ENCODE measurements around the gene TGFBR3.

The TGFBR3 gene

DNA sequence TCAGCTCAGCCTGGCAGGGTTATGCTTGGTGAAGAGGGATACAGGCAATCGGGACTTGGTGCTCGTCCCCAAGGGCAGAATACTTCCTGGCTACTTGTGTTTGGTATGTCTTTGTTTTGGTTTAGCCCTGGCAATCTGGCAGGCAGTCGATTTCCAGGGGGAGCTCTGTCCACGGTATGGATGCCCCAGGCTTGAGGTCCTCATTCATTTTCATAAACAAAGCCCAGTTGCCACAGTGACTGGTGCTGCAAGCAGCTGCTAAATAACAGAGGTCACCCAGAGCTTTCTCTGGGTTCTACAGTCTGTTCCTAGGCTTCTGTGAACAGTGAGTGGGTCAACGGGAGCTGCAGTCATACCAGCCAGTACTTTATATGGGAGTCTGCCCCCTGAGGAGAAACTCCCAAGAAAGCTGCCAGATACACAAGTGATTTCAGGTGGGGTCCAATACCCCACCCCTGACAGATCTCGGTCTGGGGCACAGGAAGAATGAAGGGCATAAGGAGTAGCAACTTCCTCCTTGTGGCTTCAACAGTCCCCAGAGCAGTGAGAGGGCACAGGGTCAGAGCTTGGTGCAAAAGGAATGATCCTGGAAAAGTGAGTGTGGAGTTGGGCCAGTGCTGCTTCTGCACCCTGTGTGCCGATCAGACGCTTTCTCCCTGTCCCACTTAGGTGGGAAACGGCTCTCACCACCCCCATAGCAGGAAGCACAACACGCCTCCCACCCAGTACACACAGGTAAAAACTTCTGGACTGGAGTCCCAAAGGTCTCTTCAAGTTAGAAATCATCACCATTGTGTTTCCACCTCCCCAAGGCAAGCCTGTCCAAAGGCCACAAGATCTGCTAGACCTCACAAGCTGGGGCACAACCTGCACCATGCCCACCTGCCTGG is 55.5 kb downstream of the TGFBR3 start:
- in situ Hi-C loops (cut with HindIII; ENCODE audit: low pct_ligation_motif_present, low sequenced_read_pairs): no loop called here

DNA sequence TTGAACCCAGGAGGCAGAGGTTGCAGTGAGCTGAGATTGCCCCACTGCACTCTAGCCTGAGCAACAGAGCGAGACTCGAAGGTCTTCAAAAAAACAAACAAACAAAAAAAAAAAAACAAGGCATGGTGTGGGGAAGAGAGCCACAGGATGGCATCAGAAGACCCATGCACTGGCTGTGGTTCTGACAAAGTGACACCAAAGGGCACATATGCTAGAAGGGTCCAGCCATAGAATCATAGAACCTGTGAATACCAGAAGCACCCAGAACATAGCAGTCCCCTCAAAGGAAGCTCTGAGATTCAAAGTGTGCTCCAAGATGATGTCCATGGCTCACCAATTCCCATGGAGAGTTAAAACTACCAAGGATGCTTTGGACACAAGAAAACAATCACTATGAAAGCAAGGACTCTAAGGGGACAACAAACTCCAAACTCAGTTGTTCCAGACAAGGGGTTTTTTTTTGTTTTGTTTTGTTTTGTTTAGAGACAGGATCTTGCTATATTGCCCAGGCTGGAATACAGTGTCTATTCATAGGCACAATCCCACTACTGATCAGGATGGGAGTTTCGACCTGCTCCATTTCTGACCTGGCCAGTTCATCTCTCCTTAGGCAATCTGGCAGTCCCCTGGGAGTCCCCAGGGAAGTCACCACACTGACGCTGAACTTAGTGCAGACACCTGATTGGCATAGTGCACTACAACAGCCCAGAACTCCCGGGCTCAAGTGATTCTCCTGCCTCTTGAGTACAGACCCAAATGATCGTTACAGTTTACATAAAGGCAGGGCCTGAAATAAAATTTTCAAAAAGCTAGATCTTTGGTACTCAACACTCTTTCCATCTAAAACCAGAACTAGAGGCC is 56.4 kb downstream of the TGFBR3 start:
- TF ChIP-seq, protein P1, sequence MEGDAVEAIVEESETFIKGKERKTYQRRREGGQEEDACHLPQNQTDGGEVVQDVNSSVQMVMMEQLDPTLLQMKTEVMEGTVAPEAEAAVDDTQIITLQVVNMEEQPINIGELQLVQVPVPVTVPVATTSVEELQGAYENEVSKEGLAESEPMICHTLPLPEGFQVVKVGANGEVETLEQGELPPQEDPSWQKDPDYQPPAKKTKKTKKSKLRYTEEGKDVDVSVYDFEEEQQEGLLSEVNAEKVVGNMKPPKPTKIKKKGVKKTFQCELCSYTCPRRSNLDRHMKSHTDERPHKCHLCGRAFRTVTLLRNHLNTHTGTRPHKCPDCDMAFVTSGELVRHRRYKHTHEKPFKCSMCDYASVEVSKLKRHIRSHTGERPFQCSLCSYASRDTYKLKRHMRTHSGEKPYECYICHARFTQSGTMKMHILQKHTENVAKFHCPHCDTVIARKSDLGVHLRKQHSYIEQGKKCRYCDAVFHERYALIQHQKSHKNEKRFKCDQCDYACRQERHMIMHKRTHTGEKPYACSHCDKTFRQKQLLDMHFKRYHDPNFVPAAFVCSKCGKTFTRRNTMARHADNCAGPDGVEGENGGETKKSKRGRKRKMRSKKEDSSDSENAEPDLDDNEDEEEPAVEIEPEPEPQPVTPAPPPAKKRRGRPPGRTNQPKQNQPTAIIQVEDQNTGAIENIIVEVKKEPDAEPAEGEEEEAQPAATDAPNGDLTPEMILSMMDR (IDR thresholded peaks at IDR 0.05; ENCODE audit: low read depth, low read length, missing control alignments): no peak
- H3K4me3 ChIP-seq (ENCODE audit: low read depth, low read length): no peak overlapping the region
- H3K27me3 ChIP-seq (replicated peaks): no peaks in the 10 kb centered on the region
- no peak overlapping the region for H3K27ac ChIP-seq
- no peak for DNase-seq
- H3K36me3 ChIP-seq (replicated peaks): no peaks in the 10 kb centered on the region
- in situ Hi-C loops (cut with HindIII; ENCODE audit: low pct_ligation_motif_present, low sequenced_read_pairs): no loop called here

More for the DNA sequence above, 55.5 kb downstream of the TGFBR3 start:
- no peak overlapping the region for H3K4me3 ChIP-seq (ENCODE audit: low read depth, low read length)
- H3K27ac ChIP-seq: no peak overlapping the region
- TF ChIP-seq, protein P1 (IDR thresholded peaks at IDR 0.05; ENCODE audit: low read depth, low read length, missing control alignments): peak; percentile 67
- DNase-seq: peak; percentile 82
- H3K36me3 ChIP-seq (replicated peaks): no peaks in the 10 kb centered on the region
- H3K27me3 ChIP-seq (replicated peaks): no peaks in the 10 kb centered on the region

DNA sequence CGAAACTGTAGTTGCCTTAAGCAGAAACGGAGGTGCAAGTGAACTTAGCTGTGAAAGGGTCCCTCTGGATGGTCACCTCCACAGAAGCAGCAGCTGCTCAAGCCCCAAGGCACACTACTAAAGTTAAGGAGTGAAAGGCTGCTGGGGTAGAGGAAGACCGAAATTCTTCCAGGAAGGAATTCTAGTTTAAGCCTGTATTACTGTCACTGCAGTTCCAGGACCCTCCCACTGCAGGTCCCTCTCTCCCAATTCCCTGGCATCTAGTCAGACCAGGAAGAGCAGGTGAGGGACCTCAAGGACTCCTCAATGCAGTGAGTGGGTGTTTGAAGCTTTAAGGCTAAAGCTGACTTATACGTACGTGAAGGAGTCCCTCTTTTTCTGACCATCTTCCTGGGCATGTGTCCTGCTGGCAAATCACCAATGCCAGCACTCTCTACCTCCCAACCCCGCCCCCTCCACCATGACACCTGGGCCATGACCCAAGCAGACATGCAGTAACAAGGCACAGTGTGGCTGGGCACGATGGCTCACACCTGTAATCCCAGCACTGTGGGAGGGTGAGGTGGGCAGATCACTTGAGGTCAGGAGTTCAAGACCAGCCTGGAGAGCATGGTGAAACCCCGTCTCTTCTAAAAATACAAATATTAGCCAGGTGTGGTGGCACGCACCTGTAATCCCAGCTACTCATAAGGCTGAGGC is 57.2 kb downstream of the TGFBR3 start:
- TF ChIP-seq, protein P1 (IDR thresholded peaks at IDR 0.05; ENCODE audit: low read depth, low read length, missing control alignments): no peak
- in situ Hi-C loops (cut with HindIII; ENCODE audit: low pct_ligation_motif_present, low sequenced_read_pairs): no loop called here
- no peaks in the 10 kb centered on the region for H3K36me3 ChIP-seq (replicated peaks)
- H3K27me3 ChIP-seq (replicated peaks): no peaks in the 10 kb centered on the region
- no peak for DNase-seq
- H3K4me3 ChIP-seq (ENCODE audit: low read depth, low read length): no peak overlapping the region
- H3K27ac ChIP-seq: no peak overlapping the region

DNA sequence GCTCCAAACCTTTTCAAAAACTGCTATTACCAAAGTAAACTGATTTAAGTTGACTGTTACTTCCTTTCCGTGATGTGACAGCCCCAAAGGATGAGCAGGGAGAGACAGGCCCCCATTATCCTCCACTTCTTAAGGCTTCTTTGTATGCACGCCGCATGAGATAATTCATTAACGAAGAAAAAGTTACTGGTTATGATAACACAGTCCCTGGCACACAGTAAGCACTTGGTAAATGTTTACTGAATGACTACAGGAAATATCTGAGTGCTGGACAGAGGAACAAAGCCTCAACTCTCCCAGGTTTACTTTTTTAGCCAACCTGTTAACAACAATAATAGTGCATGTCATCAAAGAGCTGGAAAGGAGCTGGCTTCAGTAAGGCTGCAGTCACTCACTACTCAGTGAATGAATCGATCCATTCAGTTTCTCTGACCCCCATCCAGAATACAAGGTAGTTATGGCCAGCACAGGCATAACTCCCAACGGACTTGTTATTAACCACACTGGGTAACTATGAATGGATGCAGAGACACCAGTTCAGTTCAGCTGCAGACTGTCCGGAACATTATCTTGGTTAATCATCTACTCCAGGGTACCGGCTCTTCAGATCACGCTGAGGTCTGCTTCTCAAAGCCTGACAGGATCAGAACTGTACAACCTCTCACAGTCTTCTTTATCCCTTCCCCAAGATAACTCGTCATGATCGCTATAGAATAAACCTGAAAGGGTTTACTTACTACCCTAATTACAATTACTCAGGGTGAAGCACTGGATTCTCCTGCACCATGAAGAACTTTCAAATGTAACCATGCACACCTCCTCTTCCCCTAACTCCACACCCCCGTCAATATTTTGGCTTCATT is 58.3 kb downstream of the TGFBR3 start:
- DNase-seq: no peak
- in situ Hi-C loops (cut with HindIII; ENCODE audit: low pct_ligation_motif_present, low sequenced_read_pairs): no loop called here
- Histone ChIP-seq H3K27me3 (replicated peaks) (no peaks in the 10 kb centered on the region), H3K36me3 (replicated peaks) (no peaks in the 10 kb centered on the region), H3K4me3 (ENCODE audit: low read depth, low read length) (no peak overlapping the region), H3K27ac (no peak overlapping the region)
- TF ChIP-seq, protein P1 (IDR thresholded peaks at IDR 0.05; ENCODE audit: low read depth, low read length, missing control alignments): no peak

DNA sequence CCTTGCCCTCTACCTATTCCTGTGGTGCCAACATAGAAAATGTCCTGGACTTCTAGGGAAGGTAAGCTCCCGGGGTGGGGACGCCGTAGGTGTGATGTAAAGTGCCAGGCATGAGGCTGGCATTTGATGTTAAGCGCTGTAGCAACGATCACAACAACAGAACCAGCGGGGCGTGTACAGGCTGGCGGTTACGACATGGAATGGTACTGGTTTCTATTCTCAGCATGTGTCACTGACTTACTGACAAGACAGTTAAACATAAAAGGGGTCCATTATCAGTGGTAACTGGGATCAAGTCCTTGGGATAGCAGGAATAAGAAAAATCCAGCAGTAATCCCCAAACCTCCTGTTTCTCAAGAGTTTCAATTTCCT is 58.9 kb downstream of the TGFBR3 start:
- no peak for DNase-seq

More for the DNA sequence above, 58.9 kb downstream of the TGFBR3 start:
- no peak overlapping the region for H3K27ac ChIP-seq
- no peaks in the 10 kb centered on the region for H3K36me3 ChIP-seq (replicated peaks)
- in situ Hi-C loops (cut with HindIII; ENCODE audit: low pct_ligation_motif_present, low sequenced_read_pairs): no loop called here
- no peak overlapping the region for H3K4me3 ChIP-seq (ENCODE audit: low read depth, low read length)
- TF ChIP-seq, protein P1 (IDR thresholded peaks at IDR 0.05; ENCODE audit: low read depth, low read length, missing control alignments): no peak
- no peaks in the 10 kb centered on the region for H3K27me3 ChIP-seq (replicated peaks)
